GM21515 (cell line): ENCODE results near the gene NBEAL1.
"Not testable (repeated sequence)": the region's sequence is repeated elsewhere in the genome, so short reads cannot be mapped to it uniquely, and the experiment has no call there.

Experiments used
- ATAC-seq: cut with Tn5 transposase; IDR thresholded peaks from one replicate; pipeline ENCODE4 v1.9.1; 2021; ENCODE audit not compliant: unreplicated experiment

The NBEAL1 gene

GRCh38 chr2:203014456-203015199 lies at the start of gene NBEAL1:
Gene NBEAL1 (plus strand): TSS chr2:203014875. CDS start chr2:203016385, 1,510 bp downstream.
- ATAC-seq = peak; percentile 97

DNA sequence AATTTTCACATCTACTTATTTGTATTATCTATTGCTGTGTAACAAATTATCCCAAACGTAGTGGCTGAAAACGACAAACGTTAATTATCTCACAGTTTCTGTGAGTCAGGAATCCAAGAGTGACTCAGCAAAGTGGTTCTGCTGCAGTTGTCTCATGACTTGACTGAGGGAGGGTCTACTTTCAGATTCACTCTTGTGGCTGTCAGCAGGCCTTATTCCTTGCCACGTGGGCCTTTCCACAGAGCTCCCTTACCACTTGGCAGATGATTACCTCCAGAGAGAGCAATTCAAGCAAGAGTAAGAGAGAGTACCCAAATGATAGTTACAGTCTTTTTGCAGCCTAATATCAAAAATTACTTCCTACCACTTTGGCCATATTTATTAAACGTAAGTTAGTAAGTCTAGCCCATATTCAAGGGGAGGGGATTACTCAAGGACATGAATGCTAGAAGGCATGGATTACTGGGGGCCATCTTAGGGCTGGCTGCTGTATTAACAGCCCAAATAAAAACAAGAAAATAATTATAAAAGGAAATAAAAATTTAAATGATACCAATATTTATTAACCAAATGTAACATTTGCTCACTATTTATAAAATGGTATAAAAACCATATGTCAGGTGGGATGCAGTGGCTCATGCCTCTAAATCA lies 48.7 kb upstream of the NBEAL1 start:
- peak; percentile 66 for ATAC-seq

DNA sequence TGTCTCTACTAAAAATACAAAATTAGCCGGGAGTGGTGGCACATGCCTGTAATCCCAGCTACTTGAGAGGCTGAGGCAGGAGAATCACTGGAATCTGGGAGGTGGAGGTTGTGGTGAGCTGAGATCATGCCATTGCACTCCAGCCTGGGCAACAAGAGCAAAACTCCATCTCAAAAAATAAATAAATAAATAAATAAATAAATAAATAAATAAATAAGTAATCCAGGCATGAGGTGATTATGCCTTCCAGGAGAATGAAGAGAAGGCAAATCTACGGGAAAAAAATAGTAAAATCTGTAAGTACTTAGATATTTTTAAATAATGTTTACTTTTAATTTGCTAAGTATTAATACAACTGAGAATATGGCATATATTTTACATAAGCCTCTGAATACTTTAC lies 45.3 kb upstream of the NBEAL1 start:
- ATAC-seq = not testable (repeated sequence)

DNA sequence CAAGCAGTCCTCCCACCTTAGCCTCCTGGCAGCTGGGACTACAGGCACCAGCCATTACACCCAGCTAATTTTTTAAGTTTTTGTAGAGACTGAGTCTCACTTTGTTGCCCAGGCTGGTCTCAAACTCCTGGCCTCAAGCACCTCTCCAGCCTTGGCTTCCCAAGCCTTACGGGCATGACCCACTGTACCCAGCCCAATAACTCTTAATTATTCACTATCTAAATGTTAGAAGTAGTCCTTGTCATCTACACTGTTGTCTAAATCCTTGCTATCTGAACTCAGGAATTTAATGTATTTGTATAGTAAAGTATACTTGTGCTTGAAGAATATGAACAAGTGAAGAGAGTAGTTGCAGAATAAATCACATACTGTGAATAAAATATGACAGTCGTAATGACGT lies 37.9 kb upstream of the NBEAL1 start:
- ATAC-seq = no peak

- no peak for ATAC-seq
Measured at GRCh38 chr2:202982779-202983491, 31.7 kb upstream of the NBEAL1 start.

DNA sequence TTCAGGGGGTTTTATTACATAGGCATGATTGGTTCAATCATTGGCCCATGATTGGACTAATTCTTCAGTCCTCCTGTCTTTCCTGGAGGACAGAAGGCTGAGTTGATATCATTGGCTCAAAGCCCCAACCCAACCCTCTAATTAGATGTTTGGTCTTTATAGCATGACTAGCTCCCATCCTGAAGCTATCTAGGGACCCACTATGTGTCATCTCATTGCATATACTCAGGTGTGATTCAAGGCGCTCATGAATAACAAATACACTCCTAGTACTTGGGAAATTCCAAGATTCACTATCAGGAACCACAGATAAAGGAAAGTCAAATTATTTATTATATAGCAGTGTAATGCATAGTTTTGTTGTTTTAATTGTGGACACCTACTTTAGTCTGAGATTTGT lies 24.9 kb upstream of the NBEAL1 start:
- no peak for ATAC-seq

DNA sequence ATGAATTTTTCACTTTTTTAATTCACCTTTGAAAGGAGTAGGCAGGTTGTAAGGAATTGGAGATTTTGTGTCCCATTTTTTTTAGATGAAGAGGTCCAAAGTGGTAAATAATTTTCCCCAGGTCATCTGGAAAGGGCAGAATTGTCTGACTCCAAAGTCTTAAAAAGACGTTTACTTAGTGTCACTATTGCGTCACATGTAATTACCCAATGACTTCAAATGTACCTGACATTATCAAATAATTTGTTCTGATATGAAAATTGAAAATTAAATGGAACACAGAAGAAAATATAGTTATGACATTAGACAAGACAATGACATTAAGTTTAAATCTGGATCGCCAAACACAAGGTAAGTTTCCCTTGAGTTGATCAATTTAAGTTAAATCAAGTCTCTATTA lies 24.2 kb upstream of the NBEAL1 start:
- no peak for ATAC-seq

GRCh38 chr2:202997113-202997512 lies 17.6 kb upstream of the NBEAL1 start:
- not testable (repeated sequence) for ATAC-seq

DNA sequence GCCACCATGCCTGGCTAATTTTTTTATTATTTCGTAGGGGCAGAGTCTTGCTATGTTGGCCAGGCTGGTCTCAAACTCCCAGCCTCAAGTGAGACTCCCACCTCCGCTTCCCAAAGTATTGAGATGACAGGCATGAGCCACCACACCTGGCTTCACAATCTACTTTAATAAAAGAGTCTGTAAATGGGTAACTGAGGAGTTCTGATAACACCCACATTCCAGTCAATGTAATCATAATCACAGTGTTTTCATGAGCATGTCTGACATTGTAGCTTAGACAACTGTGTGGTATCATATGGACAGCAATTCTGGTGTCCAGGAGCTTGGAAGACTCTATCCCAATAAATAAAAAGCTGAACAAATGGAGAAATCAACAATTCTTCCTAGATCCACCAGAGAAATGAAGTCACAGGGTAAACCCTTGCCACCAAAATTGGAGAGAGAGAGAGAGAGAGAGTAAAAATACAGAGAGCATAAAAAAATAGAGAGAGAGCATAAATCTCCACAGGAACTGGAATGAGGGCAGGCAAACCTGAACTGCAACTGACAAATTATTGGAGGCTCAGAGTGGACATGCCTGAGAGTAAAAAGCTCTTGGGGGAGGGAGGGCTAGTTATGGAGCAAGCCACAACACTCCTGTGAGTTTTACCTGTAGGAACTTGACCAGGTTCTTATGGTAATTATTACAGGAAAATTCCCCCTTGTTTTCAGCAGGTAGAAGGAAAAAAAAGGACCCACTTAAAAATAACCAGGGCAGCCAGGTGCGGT lies 12.4 kb upstream of the NBEAL1 start:
- ATAC-seq = no peak

GRCh38 chr2:203003716-203004115 lies 11.0 kb upstream of the NBEAL1 start:
- no peak for ATAC-seq

GRCh38 chr2:203016716-203017115 lies 2.0 kb downstream of the NBEAL1 start:
- ATAC-seq = no peak

- ATAC-seq = no peak
Measured at GRCh38 chr2:203018181-203018580, 3.5 kb downstream of the NBEAL1 start.

DNA sequence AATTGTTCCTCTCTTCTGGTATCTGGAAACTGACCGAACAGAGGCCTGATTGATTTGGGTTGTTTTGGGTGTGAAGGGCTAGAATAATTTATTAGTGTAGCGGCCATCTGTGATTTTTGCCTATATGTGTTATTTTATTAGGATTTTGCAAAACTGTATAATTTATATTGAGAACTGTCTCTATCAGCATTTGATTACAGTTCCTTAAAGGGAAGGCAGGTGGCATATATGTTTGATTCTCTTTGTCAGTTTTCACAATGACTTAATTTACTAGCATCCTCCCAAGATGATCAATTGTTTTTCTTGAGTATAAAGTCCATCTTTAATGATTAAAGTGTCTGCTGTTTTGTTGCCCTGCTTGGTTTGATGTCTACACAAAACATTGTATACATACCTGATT lies 4.5 kb downstream of the NBEAL1 start:
- ATAC-seq = no peak

DNA sequence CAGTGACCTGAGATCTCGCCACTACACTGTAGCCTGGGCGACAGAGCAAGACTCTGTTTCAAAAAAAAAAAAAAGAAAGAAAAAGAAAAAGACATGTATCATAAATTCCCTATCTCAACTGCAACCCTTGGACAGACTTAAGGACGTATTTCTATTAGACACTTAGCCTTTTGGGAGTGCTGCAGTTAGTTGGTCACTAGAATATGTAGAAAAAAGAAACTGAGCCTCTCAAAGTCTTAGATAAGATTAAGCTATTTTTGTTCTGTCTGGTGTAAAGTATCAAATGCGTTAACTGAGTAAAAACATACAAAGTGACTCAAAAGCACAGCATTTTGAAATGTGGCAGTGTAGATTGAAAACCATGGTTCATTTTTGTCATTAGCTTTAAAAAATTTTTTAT lies 7.3 kb downstream of the NBEAL1 start:
- no peak for ATAC-seq

DNA sequence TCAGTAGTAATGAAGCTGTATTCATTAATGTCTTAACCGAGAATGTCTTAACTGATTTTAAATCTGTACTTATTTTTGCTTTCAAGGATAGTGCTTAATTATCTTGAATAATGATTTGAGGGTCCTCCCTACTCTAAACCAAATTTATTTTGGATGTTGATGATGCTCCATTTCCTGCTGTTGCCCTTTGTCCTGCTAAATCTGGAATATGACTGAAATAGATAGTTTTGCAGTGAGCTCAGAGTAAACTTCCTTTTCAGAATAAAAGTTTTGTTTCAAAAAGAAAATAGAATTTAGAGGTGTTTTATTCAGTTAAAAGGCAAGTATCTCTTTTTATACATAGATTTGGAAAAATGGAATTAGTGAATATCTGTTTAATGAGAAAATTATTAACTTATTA lies 8.1 kb downstream of the NBEAL1 start:
- no peak for ATAC-seq

GRCh38 chr2:203025592-203025991 lies 10.9 kb downstream of the NBEAL1 start:
- ATAC-seq = no peak

DNA sequence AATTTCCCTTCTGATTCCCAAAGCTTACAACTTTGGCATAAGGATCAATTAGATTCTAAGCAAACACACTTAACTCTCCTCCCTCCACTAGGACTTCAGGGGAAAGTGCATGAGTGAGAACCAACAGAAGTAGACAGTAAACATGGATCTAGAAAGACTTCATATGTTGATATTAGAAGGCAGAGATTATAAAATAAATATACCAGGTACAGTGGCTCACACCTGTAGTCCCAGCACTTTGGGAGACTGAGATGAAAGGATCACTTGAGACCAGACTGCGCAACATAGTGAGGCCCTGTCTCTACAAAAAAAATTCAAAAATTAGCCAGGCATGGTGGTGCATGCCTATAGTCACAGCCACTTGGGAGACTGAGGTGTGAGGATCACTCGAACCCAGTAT lies 15.9 kb downstream of the NBEAL1 start:
- ATAC-seq = no peak

GRCh38 chr2:203030991-203031390 lies 16.3 kb downstream of the NBEAL1 start:
- ATAC-seq = no peak

- no peak for ATAC-seq
Measured at GRCh38 chr2:203033395-203033794, 18.7 kb downstream of the NBEAL1 start.

GRCh38 chr2:203035879-203036470 lies 21.3 kb downstream of the NBEAL1 start:
- ATAC-seq = no peak

DNA sequence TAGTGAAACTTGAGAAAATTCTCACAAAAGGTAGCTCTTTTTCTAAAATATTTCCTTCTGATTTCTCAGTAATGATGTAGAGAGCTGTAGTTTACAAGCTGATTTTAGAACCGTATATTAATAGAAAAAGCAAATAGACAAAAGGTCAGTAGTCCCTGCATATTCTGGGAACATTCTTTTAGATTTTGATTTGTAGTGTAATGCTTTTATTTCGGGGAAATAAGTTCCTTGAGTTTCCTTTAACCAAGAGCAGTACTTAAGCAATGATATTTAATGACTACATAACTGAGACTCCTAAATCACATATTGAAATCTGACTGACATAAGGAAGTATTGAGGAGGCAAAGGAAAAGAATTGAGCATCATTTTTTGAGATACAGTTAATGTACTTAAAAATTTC lies 22.4 kb downstream of the NBEAL1 start:
- no peak for ATAC-seq
